WTC11 (cell line): ENCODE results near the gene VASH1. TPM values are rescaled to one million over a fixed set of nuclear protein-coding genes. Genes with fewer than 3 reads are reported as not detected.

ENCODE experiments used
- ATAC-seq: fragments of 200-7000 bp; cut with Tn5 transposase; 2 replicates; pipeline ENCODE4 v1.10.0; 2021; ENCODE audit warnings: mild to moderate bottlenecking, moderate library complexity
- CTCF ChIA-PET: fragments of 300-600 bp; sonication (Branson Sonifier 250); formaldehyde crosslinking; loops from one replicate; lab custom pipeline; 2021; ENCODE audit warnings: antibody characterized with exemption; lab: Charles Lee
- POLR2A ChIA-PET: fragments of 350-600 bp; sonication (Branson Sonifier 250); formaldehyde crosslinking; loops from one replicate; lab custom pipeline; 2021; ENCODE audit warnings: antibody characterized with exemption; lab: Charles Lee
- DNase-seq: peaks from one replicate; pipeline ENCODE4 v3.0.0; 2021; ENCODE audit warnings: low spot score
- H3K27ac Mint-ChIP-seq: 2 replicates; pipeline ENCODE4 v1.8.0; 2021; ENCODE audit warnings: mixed read lengths
- H3K27me3 Mint-ChIP-seq: 2 replicates; pipeline ENCODE4 v1.8.0; 2021; ENCODE audit warnings: low read depth, mild to moderate bottlenecking, moderate library complexity, mixed read lengths
- H3K36me3 Mint-ChIP-seq: 2 replicates; pipeline ENCODE4 v1.8.0; 2021; ENCODE audit warnings: mixed read lengths
- H3K4me1 Mint-ChIP-seq: 2 replicates; pipeline ENCODE4 v1.8.0; 2022; ENCODE audit warnings: mixed read lengths
- H3K4me3 Mint-ChIP-seq: 2 replicates; pipeline ENCODE4 v1.8.0; 2021; ENCODE audit warnings: mild to moderate bottlenecking, moderate library complexity, mixed read lengths
- H3K9me3 Mint-ChIP-seq: 2 replicates; pipeline ENCODE4 v1.8.0; 2021; ENCODE audit warnings: mixed read lengths
- CREB1 ChIP-seq: sonication (generic); formaldehyde crosslinking; IDR thresholded peaks from 2 replicates; pipeline ENCODE4 v1.8.0; 2023; ENCODE audit warnings: mild to moderate bottlenecking, missing genetic modification reagents
- ELF4 ChIP-seq: sonication (generic); formaldehyde crosslinking; IDR thresholded peaks from 2 replicates; pipeline ENCODE4 v1.8.1; 2022; ENCODE audit warnings: low read depth, mild to moderate bottlenecking, moderate library complexity, missing genetic modification reagents
- FOXP1 ChIP-seq: sonication (generic); formaldehyde crosslinking; IDR thresholded peaks from 2 replicates; pipeline ENCODE4 v1.8.0; 2022; ENCODE audit warnings: missing genetic modification reagents, mild to moderate bottlenecking, moderate library complexity, borderline replicate concordance
- IRF2 ChIP-seq: sonication (generic); formaldehyde crosslinking; IDR thresholded peaks from 2 replicates; pipeline ENCODE4 v1.8.0; 2022; ENCODE audit warnings: low read depth, missing genetic modification reagents, borderline replicate concordance
- JUN ChIP-seq: sonication (generic); formaldehyde crosslinking; IDR thresholded peaks from 2 replicates; pipeline ENCODE4 v1.8.0; 2023; ENCODE audit warnings: mild to moderate bottlenecking, missing genetic modification reagents
- NFE2L1 ChIP-seq: sonication (generic); formaldehyde crosslinking; IDR thresholded peaks from 2 replicates; pipeline ENCODE4 v1.8.1; 2023; ENCODE audit warnings: missing genetic modification reagents
- NR1H2 ChIP-seq: sonication (generic); formaldehyde crosslinking; IDR thresholded peaks from 2 replicates; pipeline ENCODE4 v1.9.0; 2021; ENCODE audit warnings: mild to moderate bottlenecking, moderate library complexity, missing genetic modification reagents
- OVOL2 ChIP-seq: fragments of 250-450 bp; sonication (Bioruptor Pico); IDR thresholded peaks from 2 replicates; pipeline ENCODE4 v1.9.0; 2021; ENCODE audit warnings: mild to moderate bottlenecking, borderline replicate concordance
- TEAD4 ChIP-seq: sonication (generic); formaldehyde crosslinking; IDR thresholded peaks from 2 replicates; pipeline ENCODE4 v1.8.0; 2022; ENCODE audit warnings: mild to moderate bottlenecking, missing genetic modification reagents
- ZNF263 ChIP-seq: sonication (generic); formaldehyde crosslinking; IDR thresholded peaks from 2 replicates; pipeline ENCODE4 v1.8.1; 2022; ENCODE audit warnings: low read depth, mild to moderate bottlenecking, moderate library complexity, missing genetic modification reagents
- total RNA-seq: library from RNA; stranded (reverse); gene quantifications from 3 replicates; pipeline ENCODE4 v1.2.3, GENCODE V29; 2021
- TF ChIP-seq, protein P1 (sequence below): fragments of 250-450 bp; sonication (Bioruptor Pico); conservative IDR thresholded peaks from 2 replicates; pipeline ENCODE4 v1.9.0; 2021; ENCODE audit warnings: mild to moderate bottlenecking
- TF ChIP-seq, protein P2 (sequence below): sonication (generic); formaldehyde crosslinking; IDR thresholded peaks from 2 replicates; pipeline ENCODE4 v1.8.0; 2023; ENCODE audit warnings: missing genetic modification reagents
- TF ChIP-seq, protein P3 (sequence below): sonication (generic); formaldehyde crosslinking; IDR thresholded peaks from 2 replicates; pipeline ENCODE4 v1.8.0; 2022; ENCODE audit warnings: mild to moderate bottlenecking, missing genetic modification reagents
- TF ChIP-seq, protein P4 (sequence below): sonication (generic); formaldehyde crosslinking; IDR thresholded peaks from 2 replicates; pipeline ENCODE4 v1.8.1; 2022; ENCODE audit warnings: mild to moderate bottlenecking, moderate library complexity, missing genetic modification reagents
- TF ChIP-seq, protein P5 (sequence below): sonication (generic); formaldehyde crosslinking; IDR thresholded peaks from 2 replicates; pipeline ENCODE4 v1.8.1; 2022; ENCODE audit warnings: mild to moderate bottlenecking, missing genetic modification reagents, moderate library complexity, borderline replicate concordance
- TF ChIP-seq, protein P6 (sequence below): sonication (generic); formaldehyde crosslinking; IDR thresholded peaks from 2 replicates; pipeline ENCODE4 v1.8.1; 2023; ENCODE audit warnings: mild to moderate bottlenecking, missing genetic modification reagents, moderate library complexity
- TF ChIP-seq, protein P7 (sequence below): fragments of 200-600 bp; IDR thresholded peaks from 2 replicates; pipeline ENCODE4 v1.8.0; 2022; ENCODE audit warnings: antibody characterized with exemption

VASH1 gene
- total RNA-seq, 1 experiment from 2014 or later: 7.2 TPM

DNA sequence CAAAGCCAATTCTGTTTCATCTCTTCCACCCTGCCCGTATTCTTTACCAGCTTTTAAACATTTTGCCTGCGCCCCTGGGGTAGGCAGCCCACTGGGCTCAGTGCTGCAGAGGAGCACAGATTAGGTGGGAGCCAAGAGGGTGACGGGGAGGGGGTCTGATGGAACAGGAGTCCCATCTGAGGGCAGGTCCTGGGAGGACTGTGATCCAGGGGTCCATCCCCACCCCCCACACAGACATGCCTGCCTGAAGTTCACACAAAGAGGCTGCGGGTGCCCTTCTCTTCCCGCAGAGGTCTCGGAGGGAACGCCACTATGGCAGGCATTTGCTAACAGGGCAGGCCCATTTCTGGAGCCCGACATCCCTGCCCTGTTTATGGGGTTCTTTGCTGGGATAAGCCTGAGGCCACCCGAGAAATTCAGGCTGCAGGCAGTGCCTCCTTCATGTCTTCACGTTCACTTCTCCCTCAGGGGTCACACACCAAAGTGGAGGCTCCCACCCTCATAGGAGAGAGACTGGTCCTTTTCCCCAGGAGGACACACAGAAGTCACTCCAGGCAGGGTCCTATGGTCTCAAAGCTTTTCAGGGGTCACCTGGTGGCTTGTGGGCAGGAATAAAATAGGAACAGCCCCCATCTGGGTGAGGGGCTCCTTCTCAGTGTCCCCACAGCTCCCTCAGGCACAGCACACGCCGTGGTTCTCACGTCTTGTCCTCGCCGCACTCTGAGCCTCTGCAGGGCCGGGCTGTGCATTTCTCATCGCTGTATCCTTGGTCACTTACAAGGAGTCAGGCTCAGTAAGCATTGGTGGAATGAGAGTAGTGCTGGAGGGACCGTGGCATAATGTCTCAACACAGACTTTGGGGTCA, 12.9 kb downstream of the VASH1 start (continued):
- TF ChIP-seq, protein P1, sequence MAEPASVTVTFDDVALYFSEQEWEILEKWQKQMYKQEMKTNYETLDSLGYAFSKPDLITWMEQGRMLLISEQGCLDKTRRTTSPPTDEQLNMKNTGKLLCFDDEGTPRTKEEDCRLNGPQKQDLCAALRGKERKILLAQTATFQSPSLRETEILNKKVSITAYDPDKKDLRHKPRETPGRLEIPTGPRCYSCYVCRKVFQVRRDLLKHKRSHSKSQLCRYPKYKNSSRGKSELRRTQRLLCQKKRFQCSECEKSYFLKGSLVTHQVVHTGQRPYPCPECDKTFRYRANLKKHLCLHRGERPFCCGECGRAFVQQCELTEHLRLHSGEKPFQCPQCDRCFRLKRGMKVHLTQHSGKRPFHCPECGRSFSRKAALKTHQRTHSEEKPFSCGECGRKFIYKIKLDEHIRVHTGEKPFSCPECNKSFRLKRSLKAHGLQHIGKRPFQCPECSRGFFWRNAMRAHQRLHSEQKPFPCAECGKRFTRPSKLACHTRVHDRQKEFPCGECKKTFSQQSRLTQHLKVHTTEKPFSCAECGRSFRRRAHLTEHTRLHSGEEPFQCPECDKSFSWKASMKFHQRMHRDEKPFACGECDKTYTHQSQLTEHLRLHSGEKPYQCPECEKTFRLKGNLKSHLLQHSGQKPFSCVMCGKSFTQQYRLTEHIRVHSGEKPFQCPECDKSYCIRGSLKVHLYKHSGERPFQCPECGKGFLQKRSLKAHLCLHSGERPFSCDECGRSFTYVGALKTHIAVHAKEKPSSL (CRISPR knock-in tag): no peak
- no peak for TF ChIP-seq TEAD4 (CRISPR knock-in tag)
- no peak for TF ChIP-seq ELF4 (CRISPR knock-in tag)
- no peak for TF ChIP-seq FOXP1 (CRISPR knock-in tag)
- TF ChIP-seq CREB1: no peak
- TF ChIP-seq, protein P2, sequence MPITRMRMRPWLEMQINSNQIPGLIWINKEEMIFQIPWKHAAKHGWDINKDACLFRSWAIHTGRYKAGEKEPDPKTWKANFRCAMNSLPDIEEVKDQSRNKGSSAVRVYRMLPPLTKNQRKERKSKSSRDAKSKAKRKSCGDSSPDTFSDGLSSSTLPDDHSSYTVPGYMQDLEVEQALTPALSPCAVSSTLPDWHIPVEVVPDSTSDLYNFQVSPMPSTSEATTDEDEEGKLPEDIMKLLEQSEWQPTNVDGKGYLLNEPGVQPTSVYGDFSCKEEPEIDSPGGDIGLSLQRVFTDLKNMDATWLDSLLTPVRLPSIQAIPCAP: no peak
- TF ChIP-seq, protein P3, sequence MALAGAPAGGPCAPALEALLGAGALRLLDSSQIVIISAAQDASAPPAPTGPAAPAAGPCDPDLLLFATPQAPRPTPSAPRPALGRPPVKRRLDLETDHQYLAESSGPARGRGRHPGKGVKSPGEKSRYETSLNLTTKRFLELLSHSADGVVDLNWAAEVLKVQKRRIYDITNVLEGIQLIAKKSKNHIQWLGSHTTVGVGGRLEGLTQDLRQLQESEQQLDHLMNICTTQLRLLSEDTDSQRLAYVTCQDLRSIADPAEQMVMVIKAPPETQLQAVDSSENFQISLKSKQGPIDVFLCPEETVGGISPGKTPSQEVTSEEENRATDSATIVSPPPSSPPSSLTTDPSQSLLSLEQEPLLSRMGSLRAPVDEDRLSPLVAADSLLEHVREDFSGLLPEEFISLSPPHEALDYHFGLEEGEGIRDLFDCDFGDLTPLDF (CRISPR knock-in tag): no peak
- TF ChIP-seq, protein P4, sequence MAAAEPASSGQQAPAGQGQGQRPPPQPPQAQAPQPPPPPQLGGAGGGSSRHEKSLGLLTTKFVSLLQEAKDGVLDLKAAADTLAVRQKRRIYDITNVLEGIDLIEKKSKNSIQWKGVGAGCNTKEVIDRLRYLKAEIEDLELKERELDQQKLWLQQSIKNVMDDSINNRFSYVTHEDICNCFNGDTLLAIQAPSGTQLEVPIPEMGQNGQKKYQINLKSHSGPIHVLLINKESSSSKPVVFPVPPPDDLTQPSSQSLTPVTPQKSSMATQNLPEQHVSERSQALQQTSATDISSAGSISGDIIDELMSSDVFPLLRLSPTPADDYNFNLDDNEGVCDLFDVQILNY (CRISPR knock-in tag): no peak

DNA sequence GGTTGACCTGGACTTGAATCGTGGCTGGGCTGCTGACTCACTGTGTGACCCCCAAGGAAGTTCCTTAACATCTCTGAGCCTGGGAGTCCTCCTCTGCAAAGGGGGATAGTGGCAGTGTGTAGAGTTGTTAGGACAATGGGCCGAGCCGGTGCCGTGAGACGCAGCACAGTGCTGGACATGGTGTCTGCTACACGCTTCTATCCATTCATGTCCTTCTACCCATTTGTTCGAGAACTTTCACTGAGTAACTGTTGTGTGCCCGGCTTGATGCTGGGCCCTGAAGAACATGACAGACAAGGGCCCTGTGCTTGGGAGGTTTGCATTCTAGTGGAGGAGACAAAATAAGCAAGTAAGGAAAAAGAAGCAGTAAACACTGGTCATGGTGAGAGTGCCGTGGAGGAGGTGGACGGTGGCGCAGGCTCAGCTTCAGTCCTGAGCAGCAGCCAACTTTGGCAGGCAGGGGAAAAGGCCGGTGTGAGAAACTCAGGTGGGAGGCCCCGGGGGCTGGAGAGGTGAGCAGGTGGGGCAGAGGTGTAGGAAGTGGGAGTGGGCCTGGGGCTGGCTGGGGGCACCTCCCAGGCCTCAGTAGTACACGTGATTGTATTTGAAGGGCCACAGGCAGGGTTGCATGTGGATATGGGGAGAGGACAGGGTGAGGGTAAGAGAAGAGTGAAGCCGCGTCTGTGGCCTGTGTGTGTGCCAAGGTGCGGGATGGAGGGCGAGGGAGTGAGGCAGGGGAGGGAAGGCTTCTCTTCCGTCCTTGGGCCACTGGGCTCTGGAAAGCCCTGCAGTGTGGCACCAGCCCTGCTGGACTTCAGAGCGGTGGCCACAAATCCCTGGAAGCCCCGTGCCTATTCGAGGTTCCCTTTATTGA, 13.8 kb downstream of the VASH1 start:
- Mint-ChIP-seq H3K9me3 (no peaks in the 10 kb centered on the region), H3K36me3 (no peaks in the 10 kb centered on the region), H3K27ac (peak overlapping the region; percentile 4; the same call in 1 of the 2 replicates)
- no peak for ATAC-seq
- TF ChIP-seq, protein P5, sequence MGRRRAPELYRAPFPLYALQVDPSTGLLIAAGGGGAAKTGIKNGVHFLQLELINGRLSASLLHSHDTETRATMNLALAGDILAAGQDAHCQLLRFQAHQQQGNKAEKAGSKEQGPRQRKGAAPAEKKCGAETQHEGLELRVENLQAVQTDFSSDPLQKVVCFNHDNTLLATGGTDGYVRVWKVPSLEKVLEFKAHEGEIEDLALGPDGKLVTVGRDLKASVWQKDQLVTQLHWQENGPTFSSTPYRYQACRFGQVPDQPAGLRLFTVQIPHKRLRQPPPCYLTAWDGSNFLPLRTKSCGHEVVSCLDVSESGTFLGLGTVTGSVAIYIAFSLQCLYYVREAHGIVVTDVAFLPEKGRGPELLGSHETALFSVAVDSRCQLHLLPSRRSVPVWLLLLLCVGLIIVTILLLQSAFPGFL: no peak
- TF ChIP-seq, protein P6, sequence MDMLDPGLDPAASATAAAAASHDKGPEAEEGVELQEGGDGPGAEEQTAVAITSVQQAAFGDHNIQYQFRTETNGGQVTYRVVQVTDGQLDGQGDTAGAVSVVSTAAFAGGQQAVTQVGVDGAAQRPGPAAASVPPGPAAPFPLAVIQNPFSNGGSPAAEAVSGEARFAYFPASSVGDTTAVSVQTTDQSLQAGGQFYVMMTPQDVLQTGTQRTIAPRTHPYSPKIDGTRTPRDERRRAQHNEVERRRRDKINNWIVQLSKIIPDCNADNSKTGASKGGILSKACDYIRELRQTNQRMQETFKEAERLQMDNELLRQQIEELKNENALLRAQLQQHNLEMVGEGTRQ (CRISPR knock-in tag): no peak
- TF ChIP-seq, all 79 proteins: peak for 0
- Mint-ChIP-seq H3K4me1 (peaks cover 21% of the 10 kb centered on the region), H3K4me3 (no peak overlapping the region), H3K27me3 (peaks cover 2% of the 10 kb centered on the region; the same call in 1 of the 2 replicates)
- no peak for DNase-seq
- ChIA-PET POLR2A (no interaction called here), CTCF (interaction anchor here (2.5 to 2.9 kb wide), 2 partner anchors 10 to 65 kb away, joined by 18 to 24 read pairs; no protein-coding TSS in a partner anchor)

DNA sequence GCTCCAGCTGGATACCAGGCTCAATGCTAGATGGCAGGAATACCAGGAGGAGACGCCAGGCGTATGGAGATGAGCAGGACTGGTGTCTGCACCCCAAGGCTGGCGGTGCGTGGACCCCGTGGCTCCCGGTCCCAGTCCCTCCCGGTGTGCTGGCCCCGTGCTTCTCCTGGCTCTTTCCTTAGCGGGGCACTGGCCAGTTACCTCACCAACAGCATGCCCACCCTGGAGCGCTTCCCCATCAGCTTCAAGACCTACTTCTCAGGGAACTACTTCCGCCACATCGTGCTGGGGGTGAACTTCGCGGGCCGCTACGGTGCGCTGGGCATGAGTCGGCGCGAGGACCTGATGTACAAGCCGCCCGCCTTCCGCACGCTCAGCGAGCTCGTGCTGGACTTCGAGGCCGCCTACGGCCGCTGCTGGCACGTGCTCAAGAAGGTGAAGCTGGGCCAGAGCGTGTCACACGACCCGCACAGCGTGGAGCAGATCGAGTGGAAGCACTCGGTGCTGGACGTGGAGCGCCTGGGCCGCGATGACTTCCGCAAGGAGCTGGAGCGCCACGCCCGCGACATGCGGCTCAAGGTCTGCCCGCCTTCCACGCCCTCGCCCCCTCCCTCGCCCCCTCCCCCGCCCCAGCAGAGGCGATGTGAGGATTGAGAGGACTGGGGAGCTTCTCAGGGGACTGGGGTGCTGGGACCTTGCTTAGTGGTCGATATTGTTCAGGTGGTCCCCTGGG, 14.6 kb downstream of the VASH1 start:
- no peak overlapping the region for H3K4me3 Mint-ChIP-seq
- DNase-seq (no peak), ATAC-seq (no peak)
- no peaks in the 10 kb centered on the region for H3K36me3 Mint-ChIP-seq
- H3K9me3 Mint-ChIP-seq: no peaks in the 10 kb centered on the region
- H3K27ac Mint-ChIP-seq: no peak overlapping the region
- H3K4me1 Mint-ChIP-seq: peaks cover 21% of the 10 kb centered on the region
- peaks cover 2% of the 10 kb centered on the region; the same call in 1 of the 2 replicates for H3K27me3 Mint-ChIP-seq
- CTCF ChIA-PET: interaction anchor here (2.5 to 2.9 kb wide), 2 partner anchors 9 to 66 kb away, joined by 18 to 24 read pairs; no protein-coding TSS in a partner anchor
- POLR2A ChIA-PET: no interaction called here
- TF ChIP-seq ZNF263: no peak
- no peak for TF ChIP-seq NR1H2 (CRISPR knock-in tag)
- TF ChIP-seq IRF2 (CRISPR knock-in tag): no peak
- TF ChIP-seq, protein P7, sequence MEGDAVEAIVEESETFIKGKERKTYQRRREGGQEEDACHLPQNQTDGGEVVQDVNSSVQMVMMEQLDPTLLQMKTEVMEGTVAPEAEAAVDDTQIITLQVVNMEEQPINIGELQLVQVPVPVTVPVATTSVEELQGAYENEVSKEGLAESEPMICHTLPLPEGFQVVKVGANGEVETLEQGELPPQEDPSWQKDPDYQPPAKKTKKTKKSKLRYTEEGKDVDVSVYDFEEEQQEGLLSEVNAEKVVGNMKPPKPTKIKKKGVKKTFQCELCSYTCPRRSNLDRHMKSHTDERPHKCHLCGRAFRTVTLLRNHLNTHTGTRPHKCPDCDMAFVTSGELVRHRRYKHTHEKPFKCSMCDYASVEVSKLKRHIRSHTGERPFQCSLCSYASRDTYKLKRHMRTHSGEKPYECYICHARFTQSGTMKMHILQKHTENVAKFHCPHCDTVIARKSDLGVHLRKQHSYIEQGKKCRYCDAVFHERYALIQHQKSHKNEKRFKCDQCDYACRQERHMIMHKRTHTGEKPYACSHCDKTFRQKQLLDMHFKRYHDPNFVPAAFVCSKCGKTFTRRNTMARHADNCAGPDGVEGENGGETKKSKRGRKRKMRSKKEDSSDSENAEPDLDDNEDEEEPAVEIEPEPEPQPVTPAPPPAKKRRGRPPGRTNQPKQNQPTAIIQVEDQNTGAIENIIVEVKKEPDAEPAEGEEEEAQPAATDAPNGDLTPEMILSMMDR: no peak
- TF ChIP-seq OVOL2: no peak
- TF ChIP-seq, protein P6 (CRISPR knock-in tag): no peak
- TF ChIP-seq JUN (CRISPR knock-in tag): no peak
- no peak for TF ChIP-seq NFE2L1 (CRISPR knock-in tag)
